Stromal cell of bone marrow (primary cell): Measurements from ENCODE around the gene GTF2A2.
A peak's percentile ranks its signal among the peaks of the same experiment; 100 is the strongest.
"Not testable (repeated sequence)": the region's sequence is repeated elsewhere in the genome, so short reads cannot be mapped to it uniquely, and the experiment has no call there.

ENCODE experiments used
- DNase-seq: peaks from one replicate; pipeline ENCODE4 v3.0.0-alpha.2; 2012; ENCODE audit warnings: low read depth

Gene GTF2A2

DNA sequence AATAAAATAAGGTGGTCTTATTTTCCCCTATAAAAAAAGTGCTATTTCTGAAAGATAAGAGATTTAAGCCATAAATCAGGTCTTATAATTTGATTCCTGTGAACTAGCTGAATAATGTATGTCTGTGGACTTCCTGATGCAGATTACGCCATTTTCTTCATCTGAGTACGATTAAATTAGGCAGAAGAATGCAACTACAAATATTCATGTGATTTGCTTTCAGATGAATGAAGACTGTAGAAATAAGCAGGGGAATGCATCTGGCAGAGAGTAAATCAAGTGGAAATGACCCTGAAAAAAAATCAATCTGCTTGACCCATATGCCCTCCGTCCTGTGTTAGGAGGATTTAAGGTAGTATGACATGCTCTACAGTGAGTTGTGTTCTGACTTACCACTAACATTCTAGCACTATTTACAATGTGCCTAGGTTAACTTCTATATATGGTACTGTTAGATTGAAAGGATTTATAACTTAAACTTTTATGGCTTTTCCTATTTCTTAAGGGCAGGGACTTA, 17.1 kb upstream of the GTF2A2 start:
- DNase-seq, result no peak

DNA sequence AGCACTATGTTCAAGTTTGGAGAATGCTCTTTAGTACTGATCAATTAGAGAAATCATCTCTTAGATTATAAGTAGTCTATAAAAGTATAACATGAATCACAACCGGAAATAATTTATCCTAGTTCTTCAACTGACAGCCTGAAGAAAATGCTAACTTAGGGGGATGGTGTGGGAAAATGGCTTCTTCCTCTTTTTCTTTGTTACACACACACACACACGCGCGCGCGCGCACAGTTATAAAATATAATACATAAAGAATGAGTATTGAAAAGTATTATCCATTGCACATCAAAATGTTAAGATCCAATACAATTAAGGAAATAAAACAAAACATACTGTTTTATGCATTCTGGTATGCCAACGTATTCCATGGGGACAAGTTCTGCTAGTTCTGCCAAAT, 11.2 kb upstream of the GTF2A2 start:
- no peak for DNase-seq

DNA sequence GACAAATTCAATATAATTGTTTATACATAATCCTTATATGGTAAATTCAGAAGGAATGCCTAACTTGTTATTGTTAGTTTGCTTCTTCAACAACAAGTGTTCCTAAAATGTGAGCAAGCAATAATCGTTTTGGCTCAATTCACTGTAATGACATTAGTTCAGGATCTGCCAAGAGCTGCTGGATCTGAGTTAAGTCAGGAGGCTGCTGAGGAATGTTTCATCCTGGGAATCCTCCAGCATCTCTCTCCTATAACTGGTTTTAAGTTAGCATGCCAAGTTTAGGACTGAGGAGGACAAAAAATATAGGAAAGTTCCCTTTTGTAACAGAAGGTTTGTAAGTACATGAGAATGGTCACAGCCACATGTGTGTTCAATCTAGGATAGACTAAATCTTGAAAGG, 4.9 kb upstream of the GTF2A2 start:
- peak; percentile 58 for DNase-seq

DNA sequence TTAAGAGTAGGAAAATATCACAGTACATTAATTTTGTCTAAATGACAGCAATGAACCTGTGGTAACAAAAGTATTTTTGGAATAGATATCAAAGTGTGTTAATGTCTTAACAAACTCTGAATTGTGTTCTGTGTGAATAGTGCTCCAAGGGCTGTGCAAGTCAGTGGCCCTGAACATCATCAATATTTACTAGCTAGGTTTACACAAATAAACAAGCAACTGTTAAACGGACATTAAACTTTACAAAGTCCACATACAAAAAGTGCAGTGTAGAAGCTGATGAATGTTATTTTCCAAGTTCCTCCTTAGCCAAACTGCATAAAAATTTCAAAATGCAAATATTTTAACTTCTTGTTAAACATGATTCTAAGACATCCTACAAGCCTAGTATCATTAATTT, 2.1 kb upstream of the GTF2A2 start:
- DNase-seq, result no peak

DNA sequence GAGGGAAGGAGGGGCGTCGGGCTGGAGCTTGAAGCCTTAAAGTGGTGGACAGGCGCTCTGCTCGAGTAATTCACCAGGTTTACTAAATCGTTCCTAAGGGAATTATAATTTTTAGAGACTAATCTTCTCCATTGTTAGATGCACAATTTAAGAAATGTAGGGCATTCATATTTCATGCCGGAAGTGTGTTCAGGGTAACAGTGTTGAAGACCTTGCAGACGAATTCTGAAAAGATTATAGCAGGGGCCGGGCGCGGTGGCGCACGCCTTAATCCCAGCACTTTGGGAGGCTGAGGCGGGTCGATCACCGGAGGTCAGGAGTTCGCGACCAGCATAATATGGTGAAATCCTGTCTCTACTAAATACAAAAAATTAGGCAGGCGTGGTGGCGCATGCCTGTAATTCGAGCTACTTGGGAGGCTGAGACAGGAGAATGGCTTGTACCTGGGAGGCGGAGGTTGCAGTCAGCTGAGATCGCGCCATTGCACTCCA, 365 bp upstream of the GTF2A2 start:
- DNase-seq, result no peak

DNA sequence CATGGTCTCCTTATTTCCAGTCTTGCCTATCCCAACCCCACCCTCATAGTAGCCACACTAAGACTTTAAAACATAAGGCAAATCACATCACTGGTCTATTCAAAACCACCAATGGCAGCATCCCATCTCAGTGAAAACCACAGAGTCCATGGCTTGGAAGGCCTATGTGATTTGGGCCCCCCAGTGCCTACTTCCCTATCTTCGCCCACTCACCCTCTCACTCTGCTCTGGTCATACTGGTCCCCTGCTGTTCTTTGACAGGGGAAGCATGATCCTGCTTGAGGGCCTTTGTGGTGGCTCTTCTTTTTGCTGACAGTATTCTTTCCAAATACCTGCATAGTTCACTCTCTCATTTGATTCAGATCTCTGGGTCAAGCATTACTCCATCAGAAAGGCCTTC, 3.3 kb downstream of the GTF2A2 start:
- no peak for DNase-seq

DNA sequence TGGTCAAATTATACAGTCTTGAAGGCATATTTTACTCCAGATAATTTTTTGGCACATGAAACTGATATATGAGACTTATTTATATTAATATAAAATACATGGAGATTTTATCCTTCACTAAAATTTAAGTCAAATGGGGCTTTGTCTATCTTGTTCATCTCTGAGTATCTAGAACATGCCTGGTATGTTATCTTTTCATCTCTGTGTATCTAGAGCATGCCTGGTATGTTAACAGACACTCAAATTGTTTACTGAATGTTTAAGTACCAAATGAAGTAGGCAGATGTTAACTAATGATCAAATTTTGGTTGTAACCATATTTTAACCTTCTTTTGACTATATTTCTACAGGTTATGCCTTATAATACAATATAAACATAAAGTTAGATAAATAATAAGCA, 7.7 kb downstream of the GTF2A2 start:
- no peak for DNase-seq

DNA sequence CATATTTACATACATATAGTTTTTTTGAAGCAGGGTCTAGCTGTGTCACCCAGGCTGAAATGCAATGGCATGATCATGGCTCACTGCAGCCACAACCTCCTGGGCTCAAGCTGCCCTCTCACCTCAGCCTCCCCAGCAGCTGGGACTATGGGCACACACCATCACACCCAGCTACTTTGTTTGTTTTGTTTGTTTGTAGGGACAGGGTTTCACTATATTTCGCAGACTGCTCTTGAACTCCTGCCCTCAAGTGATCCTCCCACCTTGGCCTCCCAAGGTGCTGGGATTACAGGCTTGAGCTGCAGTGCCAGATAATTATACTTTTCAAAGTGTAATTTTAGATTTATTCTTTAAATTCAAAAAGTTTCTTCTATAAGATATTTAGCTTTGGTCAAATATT, 10.2 kb downstream of the GTF2A2 start:
- DNase-seq, result no peak

DNA sequence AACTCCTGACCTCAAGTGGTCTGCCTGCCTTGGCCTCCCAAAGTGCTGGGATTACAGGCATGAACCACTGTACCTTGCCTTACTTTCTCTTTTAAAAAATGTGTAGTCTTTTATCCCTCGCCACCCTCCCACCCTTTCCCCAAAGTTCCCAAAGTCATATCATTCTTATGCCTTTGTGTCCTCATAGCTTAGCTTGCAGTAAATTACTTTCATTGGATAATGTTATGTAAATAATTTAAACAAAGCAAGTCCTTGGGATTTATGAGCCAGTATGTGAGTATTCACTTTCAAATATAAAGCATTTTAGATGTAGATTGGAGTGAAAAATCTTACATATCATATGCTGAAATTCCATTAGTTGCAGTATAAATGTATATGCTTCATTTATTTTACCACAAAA, 11.0 kb downstream of the GTF2A2 start:
- DNase-seq, result no peak

DNA sequence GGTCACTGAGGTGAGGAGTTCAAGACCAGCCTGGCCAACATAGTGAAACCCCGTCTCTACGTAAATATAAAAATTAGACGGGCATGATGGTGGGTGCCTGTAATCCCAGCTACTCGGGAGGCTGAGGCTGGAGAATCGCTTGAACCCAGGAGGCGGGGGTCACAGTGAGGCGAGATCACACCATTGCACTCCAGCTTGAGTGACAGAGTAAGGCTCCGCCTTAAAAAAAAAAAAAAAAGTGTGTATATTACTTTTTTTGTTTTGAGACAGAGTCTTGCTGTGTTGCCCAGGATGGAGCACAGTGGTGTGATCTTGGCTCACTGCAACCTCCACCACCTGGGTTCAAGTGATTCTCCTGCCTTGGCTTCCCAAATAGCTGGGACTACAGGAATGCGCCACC, 11.5 kb downstream of the GTF2A2 start:
- DNase-seq, result not testable (repeated sequence)

DNA sequence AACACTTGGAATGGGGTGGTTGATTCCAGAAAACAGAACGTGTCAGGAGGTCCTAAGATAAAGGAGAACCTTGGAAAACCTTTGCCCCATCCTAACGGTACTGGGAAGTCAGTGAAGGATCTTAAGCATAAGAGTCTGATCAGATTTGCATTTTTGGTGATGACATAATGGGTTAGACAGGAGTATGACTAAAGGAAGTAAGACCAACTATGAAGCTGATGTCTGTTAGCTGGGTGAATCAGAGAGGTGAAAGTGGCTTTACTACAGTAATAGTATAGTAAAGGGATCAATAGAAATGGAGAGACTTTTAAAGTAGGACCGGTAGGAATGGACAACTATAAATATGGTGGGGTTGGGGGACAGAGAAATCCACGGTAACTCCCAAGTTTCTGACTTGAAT, 12.6 kb downstream of the GTF2A2 start:
- no peak for DNase-seq

DNA sequence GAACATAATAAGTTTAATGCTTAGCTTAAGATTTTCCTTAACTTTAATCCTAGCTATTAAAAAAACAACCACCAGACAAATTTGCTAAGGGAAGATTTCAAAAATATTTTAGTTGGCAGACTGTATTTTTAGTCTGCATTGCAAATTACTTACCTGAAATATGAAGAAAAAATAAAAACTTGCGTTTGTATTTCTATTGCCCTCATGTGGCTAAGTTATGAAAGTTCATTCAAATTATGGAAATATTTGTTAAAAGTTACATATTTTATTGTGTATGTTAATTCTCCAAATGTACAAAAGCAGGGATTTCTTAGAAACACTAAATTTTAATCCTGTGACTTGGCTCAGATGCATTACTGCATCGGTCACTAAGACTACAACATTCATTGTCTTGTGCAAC, 15.0 kb downstream of the GTF2A2 start:
- no peak for DNase-seq

DNA sequence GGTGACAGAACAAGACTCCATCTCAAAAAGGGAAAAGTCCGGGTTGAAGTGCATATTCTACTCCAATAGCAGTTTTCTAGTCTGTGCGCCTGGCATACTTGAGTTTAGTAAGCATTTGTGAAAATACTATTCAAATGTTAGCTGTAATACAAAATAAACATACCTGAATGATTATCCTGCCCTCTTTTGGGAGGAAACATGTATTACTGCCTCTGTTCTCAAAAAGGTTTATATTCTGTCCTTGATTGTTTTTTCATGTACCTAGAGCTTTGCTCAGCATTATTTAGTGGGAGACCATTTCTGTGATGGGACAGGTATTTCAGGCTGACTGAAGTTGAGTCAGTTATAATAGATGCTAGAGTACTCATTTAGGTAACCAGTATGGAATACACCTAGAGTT, 19.8 kb downstream of the GTF2A2 start:
- DNase-seq, result not testable (repeated sequence)

DNA sequence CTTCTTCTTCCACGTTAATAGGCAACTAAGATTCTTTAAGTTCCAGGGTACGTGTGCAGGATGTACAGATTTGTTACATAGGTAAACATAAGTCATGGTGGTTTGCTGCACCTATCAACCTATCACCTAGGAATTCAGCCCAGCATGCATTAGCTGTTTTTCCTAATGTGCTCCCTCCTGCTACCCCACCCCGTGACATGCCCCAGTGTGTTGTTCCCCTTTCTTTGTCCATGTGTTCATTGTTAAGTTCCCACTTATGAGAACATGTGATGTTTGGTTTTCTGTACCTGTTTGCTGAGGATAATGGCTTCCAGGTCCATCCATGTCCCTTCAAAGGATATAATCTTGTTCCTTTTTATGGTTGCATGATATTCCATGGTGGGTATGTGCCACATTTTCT, 21.1 kb downstream of the GTF2A2 start:
- DNase-seq, result no peak

DNA sequence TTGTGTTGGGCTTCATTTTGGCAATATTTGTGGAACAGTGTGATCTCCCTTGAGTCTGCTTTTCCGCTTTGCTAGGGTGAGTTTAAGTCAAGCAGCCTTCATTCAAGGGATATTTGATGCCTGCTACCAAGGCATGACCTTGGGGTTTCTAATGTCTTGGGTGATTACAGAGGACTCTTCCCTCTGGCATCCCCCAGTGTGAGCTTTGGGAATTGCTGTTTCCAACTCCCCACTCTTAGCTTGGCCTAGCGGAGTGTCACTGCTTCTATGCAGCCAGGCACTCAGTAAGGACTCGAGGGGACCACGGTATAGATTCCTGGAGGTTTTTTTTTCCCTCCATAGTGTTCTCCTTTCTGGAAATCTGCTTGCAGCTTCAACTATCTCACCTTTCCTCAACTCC, 24.6 kb downstream of the GTF2A2 start:
- no peak for DNase-seq

DNA sequence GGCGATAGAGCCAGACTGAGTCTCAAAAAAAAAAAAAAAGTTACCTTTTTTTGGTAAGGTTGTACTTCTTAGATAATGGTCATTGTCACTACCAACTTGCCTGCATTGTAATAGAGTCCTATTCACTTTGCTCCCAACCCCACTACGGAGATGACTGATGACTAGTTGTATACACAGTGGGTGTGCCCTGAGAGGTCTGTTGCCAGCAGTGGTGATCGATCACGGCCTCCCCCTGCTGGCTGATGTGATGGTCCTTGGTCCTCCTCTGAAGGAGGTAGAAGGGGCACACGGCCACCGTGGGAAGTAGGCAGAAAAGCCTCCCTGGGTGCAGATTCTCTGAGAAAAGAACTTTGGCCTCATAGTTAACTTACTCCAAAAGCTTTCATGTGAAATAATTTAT, 35.0 kb downstream of the GTF2A2 start:
- peak; percentile 64 for DNase-seq

DNA sequence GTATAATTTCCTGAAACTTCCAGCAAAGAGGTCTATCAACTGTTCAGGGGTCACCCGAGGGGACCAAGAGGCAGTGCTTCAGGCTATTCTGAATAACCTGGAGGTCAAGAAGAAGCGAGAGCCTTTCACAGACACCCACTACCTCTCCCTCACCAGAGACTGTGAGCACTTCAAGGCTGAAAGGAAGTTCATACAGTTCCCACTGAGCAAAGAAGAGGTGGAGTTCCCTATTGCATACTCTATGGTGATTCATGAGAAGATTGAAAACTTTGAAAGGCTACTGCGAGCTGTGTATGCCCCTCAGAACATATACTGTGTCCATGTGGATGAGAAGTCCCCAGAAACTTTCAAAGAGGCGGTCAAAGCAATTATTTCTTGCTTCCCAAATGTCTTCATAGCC, 38.9 kb downstream of the GTF2A2 start:
- no peak for DNase-seq

DNA sequence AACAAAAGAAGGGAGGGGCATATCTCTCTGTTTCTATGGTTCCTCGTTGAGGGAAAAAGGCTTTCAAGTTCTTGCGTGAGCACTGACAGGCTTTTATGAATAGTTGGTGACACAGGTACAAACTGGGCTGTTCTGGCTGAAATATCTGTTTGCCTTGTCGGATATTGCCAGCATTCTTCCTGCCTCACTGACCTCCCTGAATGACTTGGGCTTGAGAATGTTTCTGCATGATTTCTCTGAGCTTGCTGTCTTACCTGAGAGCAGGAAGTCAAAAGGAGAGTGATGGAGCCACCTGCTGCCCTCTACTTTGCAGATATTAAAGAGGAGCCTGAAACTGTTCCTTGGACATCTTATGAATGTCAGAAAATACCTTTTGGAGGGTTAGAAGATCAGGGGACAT, 40.9 kb downstream of the GTF2A2 start:
- DNase-seq, result no peak

DNA sequence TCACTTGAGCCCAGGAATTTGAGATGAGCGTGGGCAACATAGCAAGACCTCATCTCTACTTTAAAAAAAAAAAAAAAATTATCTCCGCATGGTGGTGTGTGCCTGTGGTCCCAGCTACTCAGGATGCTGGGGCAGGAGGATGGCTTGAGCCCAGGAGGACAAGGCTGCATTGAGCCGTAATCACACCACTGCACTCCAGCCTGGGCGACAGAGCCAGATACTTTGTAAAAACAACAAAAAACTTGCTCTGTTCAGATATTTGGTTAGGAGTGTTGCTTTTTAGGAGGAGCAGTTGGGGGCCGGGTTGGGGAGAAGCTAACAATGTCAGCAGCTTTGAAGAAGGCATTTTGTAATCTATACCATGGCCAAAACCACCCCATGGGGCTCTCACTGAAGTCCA, 41.7 kb downstream of the GTF2A2 start:
- DNase-seq, result no peak

DNA sequence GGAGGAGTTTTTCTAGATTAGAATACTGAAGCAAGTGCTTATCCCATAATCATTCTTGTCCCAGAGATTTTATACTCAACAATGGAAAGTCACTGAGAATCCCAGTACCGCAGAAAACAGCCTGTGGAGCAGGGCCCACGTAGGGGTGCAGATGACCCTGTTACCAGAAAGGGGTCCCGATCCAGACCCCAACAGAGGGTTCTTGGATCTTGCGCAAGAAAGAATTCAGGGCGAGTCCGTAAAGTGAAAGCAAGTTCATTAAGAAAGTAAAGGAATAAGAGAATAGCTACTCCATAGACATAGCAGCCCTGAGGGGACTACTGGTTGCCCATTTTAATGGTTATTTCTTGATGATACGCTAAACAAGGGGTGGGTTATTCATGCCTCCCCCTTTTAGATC, 43.2 kb downstream of the GTF2A2 start:
- DNase-seq, result no peak

DNA sequence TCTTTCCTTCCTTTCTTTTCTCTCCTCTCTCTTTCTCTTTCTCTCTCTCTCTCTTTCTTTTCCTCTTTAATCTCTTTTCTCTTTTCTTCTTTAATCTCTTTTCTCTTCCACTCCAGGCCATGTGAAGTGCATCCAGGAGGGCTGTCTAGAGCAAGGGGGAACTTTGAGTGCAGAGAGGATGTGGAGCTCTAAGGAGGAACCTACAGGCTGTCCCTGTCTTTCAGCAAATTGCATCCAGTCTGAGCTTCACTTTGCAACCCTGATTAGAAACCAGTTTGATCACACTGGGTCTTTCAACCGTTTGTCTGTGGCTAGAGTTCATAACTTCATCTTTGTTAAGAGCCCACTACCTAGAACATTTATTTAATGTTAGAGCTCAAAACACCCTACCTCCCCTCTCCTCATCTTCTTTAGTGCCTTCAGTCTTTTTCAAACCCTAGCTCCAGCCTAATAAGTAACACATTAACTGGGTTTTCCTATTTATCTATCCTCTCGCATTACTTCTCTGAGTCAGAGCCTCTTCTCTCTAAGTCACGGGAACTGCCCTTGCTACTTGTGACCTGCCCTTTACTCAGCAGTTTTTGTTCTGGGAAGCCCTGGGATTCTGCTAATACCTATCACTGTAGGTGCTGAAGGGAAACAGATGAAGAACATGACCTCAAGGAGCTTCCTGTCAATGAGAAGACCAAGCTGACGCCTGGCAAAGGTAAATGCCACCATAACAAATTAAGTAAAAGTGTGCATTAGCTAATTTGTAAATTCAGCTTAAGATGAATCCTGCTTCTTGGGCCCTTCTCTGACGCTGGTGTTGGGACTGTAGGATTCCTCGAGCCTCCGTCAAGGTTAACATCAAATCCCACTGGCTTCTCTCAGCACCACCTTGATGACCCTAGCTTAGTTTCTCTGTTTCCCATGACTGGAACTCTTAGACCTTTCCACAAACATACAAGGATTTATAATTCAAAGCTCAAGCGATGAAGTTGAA, 45.7 kb downstream of the GTF2A2 start, which contains the start of gene GCNT3:
TSS of gene GCNT3 (plus strand) at position 508 of the 985 bp plus-strand sequence. CDS start 6,456 bp downstream, outside the sequence.
- peak; percentile 69 for DNase-seq

DNA sequence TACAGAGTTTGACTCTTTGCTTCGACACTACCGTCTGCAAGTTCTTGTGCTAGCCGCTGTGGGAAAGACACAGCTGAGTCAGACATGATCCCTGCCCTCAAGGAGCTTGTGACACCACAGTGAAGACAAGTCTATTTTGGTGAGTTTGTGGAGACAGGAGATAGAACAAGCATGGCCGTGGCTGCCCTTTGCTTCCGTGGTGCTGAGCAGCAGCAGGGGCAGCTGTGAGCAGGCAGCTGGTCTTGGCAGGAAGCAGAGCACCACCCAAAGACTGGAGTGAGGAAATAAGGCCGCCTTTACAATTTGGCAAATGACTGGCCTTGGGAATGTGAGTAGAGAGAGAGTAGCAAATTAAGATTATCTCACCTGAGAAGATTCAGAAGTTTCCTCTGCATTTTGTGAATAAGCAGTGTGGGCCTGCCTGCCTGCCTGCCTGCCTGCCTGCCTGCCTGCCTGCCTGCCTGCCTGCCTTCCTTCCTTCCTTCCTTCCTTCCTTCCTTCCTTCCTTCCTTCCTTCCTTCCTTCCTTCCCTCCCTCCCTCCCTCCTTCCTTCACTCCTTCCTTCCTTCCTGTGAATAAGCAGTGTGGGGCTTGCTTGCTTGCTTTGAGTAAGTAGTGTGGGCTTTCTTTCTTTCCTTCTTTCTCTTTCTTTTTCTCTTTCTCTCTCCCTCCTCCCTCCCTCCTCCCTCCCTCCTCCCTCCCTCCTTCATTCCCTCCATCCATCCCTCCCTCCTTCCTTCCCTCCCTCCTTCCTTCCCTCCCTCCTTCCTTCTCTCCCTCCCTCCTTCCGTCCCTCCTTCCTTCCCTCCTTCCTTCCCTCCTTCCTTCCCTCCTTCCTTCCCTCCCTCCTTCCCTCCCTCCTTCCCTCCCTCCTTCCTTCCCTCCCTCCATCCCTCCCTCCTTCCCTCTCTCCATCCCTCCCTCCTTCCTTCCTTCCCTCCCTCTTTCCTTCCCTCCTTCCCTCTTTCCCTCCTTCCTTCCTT, 47.3 kb downstream of the GTF2A2 start:
- DNase-seq, result no peak
